ENCODE results near the gene DDA1.

- no peak for TF ChIP-seq MAX (IDR thresholded peaks at IDR 0.05)
- no peak for TF ChIP-seq EP300 (IDR thresholded peaks at IDR 0.05; ENCODE audit: borderline replicate concordance)
- TF ChIP-seq RAD21 (IDR thresholded peaks at IDR 0.05; ENCODE audit: low read depth) = no peak
- no peak for TF ChIP-seq CREB1 (IDR thresholded peaks at IDR 0.05; ENCODE audit: low read depth)
- no peak for TF ChIP-seq TEAD4 (IDR thresholded peaks at IDR 0.05)
- TF ChIP-seq TAF1 (IDR thresholded peaks at IDR 0.05; ENCODE audit: low read depth) = no peak
- TF ChIP-seq YY1 (IDR thresholded peaks at IDR 0.05; ENCODE audit: low read depth) = no peak
These were observed 33.8 kb upstream of the DDA1 start for GRCh38 chr19:17275441-17276175.
